GM19239 (cell line): Measurements from ENCODE around the gene PSAT1.
"Not testable (repeated sequence)": the region's sequence is repeated elsewhere in the genome, so short reads cannot be mapped to it uniquely, and the experiment has no call there.

ENCODE experiments used
- DNase-seq: peaks from one replicate; pipeline ENCODE4 v3.0.0; 2011; ENCODE audit warnings: low spot score; ENCODE audit not compliant: insufficient read length
- FAIRE-seq: peaks from 2 replicates; lab custom pipeline; 2011; peaks lifted over from hg19 to GRCh38; lab: Jason Lieb, UNC

The PSAT1 gene

DNA sequence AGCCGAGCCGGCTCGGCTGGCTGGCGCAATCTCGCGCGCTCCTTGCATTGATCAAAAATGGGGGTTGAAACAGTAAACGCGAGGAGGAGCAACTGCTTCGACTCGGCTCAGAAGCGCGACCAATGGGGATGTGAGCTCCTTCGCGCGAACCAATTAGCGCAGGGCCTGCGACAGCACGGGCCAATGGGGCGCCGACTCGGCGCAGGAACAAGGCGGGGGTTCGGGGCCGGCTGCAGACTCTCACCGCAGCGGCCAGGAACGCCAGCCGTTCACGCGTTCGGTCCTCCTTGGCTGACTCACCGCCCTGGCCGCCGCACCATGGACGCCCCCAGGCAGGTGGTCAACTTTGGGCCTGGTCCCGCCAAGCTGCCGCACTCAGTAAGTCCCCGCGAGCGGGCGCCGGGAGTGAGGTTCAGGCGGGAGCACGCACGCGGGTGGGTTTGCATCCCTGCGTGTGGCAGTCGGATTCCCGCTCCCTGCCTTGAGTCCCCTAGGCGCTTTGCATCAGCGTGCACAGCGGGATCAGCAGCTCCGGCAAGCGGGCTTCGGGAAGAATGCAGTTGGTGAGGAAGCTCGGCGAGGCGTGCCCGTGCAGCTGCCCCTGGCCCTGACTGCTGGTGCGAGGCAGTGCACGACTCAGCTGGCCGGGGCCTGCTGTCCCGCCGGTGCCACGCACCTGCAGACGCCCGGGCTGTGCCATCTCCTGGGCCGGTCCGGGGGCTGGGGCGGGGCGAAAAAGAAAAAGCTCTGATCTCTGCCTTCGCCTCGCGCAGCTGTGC is at the start of gene PSAT1:
Gene PSAT1, plus strand, starts transcription at position 233 of the 779 bp plus-strand sequence. Its CDS starts 86 bp downstream, at position 319.
- DNase-seq (peak; percentile 92), FAIRE-seq (peak; percentile 91)

DNA sequence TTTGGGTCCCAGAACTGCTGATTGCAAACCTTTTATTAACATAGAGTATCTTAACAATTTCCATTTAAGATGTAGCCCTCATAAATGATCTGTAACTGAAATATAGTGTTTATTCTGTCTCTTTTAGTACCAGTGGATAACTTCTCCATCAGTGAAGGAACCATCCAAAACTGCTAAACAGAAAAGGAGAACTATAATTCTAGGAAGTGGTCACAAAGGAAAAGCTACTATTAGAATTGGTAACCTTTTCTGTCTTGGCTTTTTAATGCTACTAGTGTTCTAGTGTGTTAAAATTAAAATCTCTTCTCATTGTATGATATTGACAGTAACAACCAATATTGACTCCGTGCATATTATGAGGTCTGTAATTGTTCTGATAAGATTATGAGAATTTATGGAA is 48.3 kb upstream of the PSAT1 start:
- no peak for FAIRE-seq
- no peak for DNase-seq

- no peak for FAIRE-seq
- DNase-seq = no peak
Measured at GRCh38 chr9:78249542-78249941, 47.4 kb upstream of the PSAT1 start.

DNA sequence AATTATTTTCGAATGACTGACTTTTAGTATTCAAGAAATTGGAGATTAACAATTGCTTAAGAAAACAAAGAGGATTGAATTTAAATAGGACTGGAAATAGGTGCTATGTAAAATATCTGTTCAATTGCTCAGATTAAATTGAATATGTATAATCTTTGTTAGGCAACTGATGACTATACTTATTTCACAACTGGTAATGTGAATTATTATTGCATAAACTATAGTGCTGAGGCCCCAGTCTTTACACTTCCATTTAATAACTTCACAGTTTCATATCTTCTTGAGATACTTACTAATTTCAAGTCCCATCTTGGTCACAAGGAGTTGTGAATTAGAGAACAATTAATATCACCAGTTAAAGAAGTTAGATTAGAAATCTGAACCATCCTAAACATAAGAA is 44.3 kb upstream of the PSAT1 start:
- FAIRE-seq (peak; percentile 51), DNase-seq (no peak)

DNA sequence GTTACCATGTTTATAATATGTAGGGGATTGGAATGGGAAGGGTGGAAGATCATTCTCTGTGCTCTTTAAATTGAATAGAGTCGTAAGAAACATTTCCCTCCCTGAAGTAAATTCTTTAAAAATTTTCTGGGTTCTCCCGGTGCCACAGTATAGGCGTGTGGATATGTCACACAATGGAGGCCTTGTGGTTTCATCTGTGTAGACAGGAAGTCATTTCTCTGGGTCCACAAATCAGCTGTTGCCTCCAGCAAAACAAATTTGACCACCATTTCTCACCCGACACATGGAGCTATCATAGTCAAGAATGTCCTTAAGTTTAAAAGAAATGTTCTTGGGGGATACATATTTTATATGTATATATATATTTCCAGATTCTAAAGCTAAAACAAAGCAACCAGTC is 43.6 kb upstream of the PSAT1 start:
- FAIRE-seq = no peak

DNA sequence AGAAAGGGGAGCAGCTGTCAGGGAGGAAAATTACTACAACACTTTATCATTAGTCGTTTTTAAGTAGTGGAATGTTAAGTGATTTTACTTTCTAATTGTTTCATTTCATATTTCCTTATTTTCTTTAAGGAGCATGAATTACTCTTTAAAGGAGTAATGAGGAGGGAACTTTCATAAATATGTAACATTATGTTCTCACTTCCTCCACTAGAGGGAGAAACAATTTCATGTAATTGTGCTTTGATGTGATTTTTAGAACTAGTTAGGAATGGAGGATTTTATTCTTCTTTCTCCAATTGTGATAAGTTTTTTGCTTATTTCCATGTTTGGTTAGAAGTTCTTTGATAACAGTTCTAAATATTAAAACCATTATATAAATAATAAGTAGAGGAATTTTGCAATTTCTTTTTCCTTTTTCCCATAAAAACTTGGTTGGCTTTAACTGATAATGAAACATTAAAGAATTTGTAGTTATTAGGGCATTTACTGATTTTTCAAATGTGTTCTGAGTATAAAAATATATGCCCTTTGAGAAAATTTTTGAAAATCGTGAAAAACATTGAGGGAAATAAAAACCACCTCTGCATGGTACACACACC is 35.4 kb upstream of the PSAT1 start:
- FAIRE-seq (peak; percentile 26), DNase-seq (no peak)

More for the DNA sequence above, 43.6 kb upstream of the PSAT1 start:
- DNase-seq = no peak

- DNase-seq (no peak), FAIRE-seq (no peak)
Measured at GRCh38 chr9:78262655-78263054, 34.3 kb upstream of the PSAT1 start.

DNA sequence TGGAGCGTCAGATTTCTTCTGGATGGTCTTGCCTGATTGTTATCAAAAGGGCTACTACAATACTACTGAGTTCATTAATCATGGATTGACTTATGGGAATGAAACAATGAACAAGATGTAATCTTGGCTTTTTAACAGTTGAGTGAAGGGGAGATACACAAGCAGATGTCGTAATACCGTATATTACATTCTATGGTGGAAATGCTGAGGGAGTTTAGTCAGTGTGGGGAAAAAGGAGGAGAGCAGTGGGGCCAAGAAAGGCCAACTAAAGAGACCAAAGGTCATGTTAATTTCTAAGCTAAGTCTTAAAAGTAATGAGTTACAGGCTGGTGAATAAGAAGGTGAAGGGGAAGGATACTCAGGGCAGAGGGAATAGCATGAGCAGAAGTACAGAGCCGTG is 29.0 kb upstream of the PSAT1 start:
- no peak for DNase-seq
- no peak for FAIRE-seq

- FAIRE-seq = peak; percentile 23
- DNase-seq = no peak
Measured at GRCh38 chr9:78269784-78270183, 27.1 kb upstream of the PSAT1 start.

- DNase-seq (no peak), FAIRE-seq (no peak)
Measured at GRCh38 chr9:78272307-78272706, 24.6 kb upstream of the PSAT1 start.

DNA sequence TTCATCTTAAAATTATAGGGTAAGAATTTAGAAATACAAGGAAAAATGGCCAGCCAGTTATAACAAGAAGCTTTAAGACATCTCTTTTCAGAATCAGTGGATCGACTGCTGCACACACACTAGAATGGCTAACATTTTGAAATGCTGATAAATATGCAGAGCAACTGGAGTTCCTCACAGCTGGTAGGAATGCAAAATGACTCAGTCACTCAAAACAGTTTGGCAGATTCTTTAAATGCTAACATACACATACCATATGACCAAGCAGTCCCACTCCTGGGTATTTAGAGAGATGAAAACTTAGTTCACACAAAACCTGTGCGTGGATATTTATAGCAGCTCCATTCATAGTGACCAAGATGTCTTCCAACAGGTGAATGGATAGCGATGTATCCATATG is 23.2 kb upstream of the PSAT1 start:
- FAIRE-seq (no peak), DNase-seq (no peak)

- no peak for DNase-seq
- no peak for FAIRE-seq
Measured at GRCh38 chr9:78278177-78278777, 18.6 kb upstream of the PSAT1 start.

DNA sequence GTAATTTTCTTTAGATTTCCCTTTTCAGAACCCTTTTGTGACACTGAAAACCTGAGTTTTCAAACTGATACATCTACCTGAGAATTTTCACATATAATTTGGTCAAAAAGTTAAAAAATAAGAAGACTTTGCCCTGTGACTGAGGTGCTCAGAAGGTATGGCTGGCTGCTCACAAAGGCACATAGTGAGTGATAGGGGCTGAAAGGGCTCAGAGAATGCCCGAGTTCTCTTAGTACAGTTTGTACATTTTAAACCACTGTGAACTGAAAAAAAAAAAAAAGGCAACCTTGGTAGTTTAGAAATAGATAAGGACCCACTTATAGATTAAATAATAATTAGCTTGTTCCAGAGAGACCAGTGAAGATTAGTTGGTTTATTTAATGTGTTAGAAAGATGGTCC is 18.1 kb upstream of the PSAT1 start:
- FAIRE-seq (no peak), DNase-seq (no peak)

DNA sequence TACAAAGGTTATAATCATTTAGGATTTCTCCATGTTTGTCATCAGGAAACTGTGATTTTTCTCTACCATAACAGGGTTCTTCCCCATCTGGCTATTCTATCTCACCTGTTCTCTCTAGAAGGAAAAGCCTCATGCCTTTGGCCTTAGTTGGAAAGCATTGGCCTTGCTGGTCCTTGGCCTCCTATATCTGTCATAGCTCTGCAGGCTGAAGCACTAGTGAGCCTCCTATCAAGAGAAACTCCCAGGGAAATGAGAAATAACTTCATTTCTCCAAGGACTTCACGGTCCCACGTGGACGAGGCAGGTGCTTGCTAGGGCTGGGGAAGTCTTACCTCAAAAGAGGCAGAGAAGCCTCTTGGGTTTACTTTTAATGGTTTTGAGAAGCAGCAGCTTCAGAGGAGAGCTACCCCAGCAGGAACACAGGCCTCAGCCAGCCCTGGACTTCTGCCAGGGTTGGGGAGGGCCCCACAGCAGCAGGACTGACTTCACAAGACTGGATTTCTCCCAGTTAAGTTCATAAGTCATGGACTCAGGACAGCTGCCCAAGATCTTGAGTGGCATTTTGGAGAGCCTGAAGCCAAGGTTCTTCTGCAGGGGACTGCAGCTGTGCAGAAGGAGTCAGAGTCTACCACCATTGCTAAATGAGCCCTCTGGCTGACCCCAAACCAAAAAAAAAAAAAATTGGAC is 15.8 kb upstream of the PSAT1 start:
- DNase-seq (no peak), FAIRE-seq (no peak)

DNA sequence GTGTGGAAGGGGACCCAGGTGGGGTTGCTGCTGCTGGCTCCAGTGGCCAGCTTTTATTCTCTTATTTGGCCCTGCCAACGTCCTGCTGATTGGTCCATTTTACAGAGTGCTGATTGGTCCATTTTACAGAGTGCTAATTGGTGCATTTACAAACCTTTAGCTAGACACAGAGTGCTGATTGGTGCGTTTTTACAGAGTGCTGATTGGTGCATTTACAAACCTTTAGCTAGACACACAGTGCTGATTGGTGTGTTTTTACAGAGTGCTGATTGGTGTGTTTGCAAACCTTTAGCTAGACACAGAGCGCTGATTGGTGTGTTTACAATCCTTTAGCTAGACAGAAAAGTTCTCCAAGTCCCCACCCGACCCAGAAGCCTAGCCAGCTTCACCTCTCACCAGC is 12.7 kb upstream of the PSAT1 start:
- DNase-seq, FAIRE-seq: not testable (repeated sequence)

DNA sequence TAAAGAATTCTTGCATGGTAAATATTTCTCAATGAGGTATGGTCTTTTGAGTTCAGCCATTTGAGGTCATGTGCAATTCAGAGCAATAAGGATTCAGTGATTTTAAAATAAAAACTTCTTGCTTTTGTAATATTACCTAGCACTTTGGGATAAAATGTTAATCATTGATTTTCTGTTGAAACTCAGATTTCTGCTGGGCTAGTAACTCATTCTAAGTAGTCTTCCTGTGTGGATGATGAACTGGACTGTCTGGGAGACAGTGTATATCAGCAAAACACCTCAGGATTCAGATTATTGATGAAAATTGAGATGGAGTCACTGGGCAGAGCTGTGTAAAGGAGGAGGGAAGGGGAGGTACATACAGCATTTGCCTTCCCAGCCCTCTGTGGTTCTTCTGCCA is 10.8 kb upstream of the PSAT1 start:
- DNase-seq = no peak
- no peak for FAIRE-seq

GRCh38 chr9:78286946-78287388 is 10.0 kb upstream of the PSAT1 start:
- DNase-seq (no peak), FAIRE-seq (no peak)

GRCh38 chr9:78288214-78288892 is 8.6 kb upstream of the PSAT1 start:
- no peak for DNase-seq
- FAIRE-seq = no peak

- FAIRE-seq (no peak), DNase-seq (no peak)
Measured at GRCh38 chr9:78289474-78289873, 7.5 kb upstream of the PSAT1 start.

DNA sequence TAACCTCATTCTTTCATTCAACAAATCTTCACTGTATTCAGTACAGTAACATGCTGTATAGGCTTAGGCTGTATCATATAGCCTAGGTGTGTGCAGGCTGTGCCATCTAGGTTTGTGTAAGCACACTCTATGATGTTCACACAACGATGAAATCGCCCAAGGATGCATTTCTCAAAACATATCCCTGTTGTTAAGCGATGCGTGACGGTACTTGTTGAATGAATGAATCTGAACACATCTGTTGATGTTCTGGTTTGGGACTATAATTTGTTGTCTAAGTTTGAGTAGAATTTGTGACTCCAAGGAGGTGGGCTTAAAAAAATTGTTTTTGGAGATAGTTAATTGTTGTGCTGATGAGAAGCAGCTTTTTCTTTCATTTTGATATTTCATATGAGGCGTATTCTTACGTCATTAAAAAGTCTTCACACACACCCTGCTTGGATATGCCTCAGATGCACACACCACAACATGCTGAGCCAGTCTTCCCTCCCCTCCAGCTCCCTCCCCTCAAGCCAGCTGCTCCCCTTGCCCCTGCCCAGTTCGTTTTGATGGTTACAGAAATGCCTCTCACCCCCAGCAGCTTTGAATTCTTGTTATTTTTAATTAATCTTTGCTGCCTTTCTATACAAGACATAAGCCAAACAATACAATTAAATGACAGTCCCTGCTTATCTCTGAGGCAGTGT is 5.5 kb upstream of the PSAT1 start:
- no peak for DNase-seq
- no peak for FAIRE-seq
